ENCODE measurements around the gene BMPER.
"Not testable (repeated sequence)": the region's sequence is repeated elsewhere in the genome, so short reads cannot be mapped to it uniquely, and the experiment has no call there.

Gene BMPER

DNA sequence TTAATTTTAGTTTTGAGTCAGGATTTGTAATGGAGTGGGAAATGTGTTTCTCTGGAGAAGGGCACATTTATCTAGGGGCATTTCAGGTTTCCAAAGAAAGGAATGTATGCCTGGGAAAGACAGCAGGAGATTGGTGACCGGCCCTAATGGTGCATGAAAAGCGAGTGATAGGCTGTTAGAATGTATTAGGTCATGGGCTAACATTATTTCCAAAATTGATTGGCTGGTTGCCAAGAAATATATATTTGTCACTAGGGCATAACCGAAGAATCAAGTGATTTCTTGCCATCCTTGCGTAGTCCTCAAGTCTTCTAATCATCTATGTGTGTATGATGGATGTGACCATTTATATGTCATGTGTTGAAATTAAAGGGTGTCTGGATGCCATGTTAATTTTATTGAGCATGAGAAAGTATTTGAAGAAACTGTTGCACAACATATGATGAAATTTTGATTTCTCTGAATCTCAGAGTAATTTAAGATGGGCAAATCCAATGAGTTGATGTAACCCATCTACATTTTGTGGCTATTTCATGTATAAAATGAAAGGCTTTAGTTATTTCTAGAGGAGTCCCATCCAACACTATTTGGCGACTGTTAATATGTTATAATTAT, 248.4 kb downstream of the BMPER start:
- no peak for FAIRE-seq

DNA sequence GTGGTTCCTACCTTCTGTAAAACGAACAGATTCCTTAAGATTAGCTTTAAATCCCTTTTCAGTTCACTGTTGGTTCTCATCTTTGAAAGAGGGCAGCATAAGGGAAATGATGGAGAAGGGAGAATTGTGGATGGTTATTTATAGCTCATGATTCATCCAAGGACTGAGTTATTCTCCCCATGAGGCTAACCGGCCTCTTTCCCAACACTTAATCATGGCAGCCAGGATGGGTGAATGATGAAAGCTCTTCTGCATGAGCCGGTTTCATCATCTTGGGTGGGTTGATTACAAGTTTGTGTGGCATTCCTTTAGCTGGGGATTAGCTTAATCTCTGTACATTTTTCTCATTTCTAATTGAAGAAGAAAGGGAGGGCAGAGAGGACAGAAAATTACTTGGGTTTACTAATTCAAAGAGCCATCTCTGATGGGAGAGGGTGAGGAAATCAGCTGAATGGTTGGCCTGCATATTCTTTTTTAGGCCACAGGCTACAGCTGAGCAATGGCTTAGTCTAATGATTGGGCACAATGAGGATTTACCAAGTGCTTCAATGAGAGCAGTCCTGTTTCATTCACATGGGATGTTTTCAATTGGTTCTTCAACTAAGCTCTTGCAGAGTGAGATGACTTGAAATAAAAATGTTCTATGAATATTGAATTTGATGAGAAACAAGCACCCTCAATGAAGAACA, 250.0 kb downstream of the BMPER start:
- no peak for FAIRE-seq

DNA sequence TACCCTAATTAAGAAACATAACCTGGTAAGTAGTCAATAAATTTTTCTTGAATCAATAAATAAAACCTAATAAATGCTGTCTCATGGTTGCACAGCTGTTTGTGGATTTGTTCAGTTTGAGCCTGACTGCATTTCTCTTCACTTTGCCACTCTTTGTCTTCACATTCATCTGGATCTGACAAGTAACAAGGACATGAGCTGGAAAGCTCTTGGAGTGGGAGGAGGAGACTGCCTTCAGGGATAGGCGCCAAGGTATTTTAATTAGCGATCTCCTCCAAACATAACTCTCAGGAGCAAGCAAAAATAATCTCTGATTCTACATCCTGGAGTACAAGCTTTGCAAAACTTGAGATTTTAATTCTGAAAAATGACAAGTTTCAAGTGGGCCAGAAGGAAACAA, 251.0 kb downstream of the BMPER start:
- FAIRE-seq: no peak

DNA sequence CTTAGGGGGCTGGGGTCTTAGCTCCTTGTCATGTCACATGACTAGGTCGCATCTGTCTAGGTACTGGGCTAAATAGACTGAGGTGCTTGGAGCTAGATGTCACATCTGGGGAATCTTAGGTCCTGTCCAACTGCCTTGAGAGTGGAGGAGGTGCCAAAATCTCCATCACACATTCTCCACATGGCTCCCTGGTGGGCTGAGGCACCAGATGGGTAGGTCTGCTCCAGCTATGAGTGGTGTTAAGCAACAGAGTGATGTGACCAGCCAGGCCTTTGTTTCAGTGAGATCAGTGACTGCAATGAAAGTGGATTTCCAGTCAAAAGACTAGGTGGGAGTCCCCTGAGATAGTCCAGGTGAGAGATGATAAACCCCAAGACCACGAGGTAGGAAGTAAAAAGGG, 251.8 kb downstream of the BMPER start:
- FAIRE-seq: no peak

DNA sequence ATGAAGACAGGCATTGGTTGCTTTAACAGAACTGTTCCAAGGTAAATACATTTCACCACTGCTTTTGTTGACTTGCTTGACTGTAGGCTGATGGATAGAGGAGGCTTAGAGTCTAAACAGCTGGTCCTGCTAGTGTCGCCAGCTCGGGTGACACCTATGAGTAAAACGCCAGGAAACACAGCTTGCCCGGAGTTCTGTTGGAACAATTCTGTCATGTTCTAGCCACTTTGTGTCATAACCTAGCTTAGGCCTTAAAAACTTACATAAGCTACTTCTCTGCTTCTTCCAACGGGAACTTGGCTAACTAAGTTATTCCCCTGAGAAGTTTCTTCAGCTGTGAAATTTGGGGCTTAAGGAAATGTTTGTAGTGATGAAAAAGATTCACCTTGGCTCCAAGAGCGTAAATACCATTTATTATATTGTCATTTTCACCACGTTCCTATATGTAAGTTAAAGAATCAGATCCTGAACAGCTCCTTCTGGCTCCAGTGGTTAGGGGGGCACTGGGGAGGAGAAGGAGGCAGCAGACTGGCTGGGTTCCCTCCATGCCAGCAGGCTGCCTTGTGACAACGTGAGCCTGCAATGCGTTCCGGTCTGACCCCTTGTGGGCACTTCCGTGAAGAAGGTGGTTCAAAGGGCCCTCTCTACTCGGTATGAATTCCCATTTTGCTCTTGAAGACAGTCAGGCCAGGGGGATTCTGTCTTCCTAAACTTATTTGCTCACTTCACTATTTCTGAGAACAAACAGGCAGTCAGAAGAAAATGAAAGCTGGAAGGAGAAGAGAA, 253.2 kb downstream of the BMPER start:
- no peak for FAIRE-seq

DNA sequence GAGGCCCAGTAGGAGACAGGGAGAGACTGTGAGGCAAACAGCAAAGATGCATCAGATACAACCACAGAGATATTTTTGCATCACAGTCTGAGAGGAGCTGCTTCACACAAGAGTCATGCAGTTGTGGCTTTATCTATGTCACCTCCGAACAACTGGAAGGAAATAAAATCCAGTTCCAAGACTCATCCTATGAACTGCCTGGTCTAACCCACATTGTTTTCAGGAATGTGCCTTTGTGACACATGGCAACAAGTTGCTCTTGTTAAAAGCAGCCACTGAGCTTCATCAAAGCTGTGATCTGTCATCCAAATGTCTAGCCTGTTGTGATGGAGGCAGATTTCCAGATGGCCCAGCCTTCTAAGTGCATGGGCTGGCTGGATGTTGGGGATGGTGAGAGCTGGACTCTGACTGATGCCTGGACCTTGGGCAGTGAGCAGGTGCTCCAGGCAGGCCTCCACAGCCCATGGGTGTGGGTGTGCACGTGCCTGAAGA, 255.0 kb downstream of the BMPER start:
- FAIRE-seq: no peak

DNA sequence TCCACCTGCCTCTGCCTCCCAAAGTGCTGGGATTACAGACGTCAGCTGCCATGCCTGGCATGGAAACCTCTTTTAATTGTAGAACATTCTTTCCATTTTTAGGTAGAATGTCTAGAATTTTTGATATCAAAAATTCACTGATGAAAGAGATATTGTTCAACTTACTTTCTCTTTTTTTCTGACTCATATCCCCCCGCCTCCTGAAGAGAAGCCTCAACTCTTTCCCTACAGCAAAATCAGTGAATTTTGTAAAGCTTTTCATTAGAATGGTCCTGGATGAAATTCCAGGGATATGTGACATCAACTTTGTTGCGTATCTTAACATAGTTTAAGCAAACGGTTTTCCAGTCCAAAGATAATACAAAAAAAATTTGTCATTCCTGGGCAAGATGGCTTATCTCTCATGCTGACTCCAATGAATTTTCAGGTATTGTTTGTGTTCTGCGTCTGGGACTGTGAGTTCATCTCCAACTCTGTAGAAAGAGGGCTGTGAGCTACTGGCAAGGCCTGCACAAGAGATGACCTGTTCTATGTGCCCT, 256.8 kb downstream of the BMPER start:
- FAIRE-seq: no peak

DNA sequence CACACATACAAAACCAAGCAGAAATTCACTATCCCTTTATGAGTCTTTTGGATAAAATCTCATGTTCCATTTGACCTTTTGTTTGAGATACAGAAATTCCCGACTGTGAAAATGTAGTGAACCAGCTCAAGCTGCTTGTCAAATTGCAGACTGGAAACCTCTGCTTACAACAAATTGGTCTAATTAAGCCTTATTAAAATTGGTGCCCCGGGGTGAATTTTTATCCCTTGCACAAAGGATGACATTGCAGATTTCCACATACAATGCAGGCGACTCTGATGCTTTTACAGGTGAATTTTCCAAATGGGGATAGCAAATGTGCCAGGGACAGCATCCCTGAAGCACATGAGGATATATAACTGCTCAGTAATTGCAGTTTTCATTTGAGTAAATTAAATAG, 257.3 kb downstream of the BMPER start:
- no peak for FAIRE-seq

DNA sequence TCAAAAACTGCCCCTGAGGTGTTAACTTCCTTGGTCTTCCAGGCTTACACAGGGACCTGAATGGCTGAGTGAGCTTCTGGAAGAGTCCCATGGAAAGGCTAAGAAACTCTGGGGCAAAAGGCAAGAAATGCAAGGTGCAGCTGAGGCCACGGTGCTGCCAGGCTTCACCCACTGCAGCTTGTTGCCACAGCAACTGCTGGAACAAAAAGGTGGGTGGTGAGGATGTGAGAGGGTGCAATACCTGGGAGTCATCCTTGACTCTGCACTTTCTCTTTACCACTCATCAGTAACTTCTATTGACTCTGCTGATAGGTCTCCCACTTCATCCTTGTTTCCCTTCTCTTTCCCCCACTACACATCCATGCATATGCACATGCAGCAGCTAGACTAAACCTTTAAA, 258.6 kb downstream of the BMPER start:
- FAIRE-seq: no peak

DNA sequence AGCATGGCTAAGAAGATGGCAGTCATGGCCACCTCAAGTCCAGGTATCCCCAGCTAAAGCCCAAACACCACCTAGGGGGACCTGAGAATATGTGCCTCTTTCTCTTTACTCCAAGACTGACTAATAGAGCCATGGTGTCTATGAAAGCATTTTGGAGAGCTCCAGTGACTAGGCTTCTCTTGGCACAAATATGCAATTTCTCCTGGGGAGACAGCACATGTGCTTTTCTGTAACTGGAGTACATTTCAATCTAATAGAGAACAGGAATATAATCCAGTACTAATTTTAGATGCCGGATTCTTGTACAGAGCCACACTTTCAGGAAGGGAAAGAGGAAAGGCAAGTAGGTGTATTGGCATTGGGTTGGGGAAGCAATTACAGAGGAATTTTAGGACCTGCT, 260.1 kb downstream of the BMPER start:
- FAIRE-seq: no peak

DNA sequence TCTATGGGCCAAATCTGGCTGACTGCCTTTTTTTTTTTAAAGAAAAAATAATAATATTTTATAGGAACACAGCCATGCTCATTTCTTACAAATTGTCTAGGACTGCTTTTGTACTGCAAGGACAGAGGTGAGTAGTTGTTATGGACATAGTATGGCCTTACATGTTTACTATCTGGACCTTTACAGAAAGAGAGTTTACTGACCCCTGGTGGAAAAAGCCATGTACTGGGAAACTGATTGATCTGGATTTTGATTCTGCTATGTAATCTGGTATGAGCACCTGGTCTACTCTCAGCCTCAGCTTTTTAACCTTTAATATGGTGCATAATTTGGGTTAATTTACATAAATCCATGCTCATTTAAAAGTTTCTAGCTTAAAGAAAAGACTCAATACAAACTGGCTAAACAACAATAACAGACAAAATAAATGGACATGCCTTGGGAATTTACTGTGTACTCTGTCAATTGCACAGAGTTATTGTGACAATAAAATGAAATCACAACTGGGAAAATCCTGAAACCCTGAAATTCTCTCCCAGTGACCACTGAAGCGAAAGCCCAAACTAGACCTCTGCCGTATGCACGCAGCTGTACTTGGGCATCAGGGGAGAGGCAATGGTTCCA, 260.7 kb downstream of the BMPER start:
- no peak for FAIRE-seq

DNA sequence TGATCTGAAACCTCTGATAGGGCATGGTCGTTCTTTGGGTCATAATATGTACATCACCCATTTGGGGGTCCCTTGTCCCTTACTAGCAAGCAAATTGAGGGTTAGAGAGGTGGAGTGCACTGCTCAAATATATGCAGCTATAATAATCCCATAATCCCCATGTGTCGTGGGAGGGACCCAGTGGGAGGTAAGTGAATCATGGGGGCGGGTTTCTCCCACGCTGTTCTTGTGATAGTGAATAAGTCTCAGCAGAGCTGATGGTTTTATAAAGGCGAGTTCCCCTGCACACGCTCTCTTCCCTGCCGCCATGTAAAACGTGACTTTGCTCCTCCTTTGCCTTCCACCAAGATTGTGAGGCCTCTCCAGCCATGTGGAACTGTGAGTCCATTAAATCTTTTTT, 262.7 kb downstream of the BMPER start:
- no peak for FAIRE-seq

DNA sequence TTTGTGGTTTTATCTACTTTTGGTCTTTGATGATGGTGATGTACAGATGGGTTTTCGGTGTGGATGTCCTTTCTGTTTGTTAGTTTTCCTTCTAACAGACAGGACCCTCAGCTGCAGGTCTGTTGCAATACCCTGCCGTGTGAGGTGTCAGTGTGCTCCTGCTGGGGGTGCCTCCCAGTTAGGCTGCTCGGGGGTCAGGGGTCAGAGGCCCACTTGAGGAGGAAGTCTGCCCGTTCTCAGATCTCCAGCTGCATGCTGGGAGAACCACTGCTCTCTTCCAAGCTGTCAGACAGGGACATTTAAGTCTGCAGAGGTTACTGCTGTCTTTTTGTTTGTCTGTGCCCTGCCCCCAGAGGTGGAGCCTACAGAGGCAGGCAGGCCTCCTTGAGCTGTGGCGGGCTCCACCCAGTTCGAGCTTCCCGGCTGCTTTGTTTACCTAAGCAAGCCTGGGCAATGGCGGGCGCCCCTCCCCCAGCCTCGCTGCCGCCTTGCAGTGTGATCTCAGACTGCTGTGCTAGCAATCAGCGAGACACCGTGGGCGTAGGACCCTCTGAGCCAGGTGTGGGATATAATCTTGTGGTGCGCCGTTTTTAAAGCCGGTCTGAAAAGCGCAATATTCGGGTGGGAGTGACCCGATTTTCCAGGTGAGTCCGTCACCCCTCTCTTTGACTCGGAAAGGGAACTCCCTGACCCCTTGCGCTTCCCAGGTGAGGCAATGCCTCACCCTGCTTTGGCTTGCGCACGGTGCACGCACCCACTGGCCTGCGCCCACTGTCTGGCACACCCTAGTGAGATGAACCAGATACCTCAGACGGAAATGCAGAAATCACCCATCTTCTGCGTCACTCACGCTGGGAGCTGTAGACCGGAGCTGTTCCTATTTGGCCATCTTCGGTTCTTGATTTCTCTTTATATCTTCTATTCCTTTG, 269.6 kb downstream of the BMPER start:
- FAIRE-seq: not testable (repeated sequence)

DNA sequence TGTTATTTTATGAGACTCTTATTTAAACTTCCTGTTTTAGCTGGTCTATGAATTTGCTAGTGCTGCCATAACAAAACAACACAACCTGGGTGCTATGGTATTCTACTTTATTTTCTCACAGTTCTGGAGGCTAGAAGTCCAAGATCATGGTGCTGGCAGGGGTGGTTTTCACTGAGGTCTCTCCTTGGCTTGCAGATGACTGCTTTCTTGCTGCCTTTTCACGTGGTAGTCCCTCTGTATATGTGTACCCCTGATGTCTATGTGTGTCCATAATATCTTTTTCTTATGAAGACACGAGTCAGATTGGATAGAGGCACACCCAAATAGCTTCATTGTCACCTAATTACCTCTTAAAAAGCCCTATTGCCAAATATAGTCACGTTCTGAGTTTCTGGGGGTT, 270.5 kb downstream of the BMPER start:
- FAIRE-seq: no peak

DNA sequence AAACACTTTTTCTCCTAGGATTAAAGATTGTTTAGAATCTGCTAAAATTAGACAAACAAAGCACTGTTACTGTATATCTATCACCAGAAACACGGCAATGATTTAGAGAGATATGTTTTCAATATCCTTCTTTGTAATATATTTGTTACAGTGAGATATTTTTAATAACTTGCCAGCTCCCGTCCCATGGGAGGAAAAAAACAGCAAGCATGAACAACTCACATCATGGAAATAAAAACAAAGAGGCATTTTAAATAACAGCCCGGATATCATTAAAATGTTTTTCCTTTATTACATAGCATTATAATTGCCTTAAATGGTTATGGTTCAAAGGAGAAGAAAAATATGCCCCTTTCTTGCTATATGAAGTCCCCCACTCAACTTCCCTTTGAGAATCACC, 272.1 kb downstream of the BMPER start:
- no peak for FAIRE-seq

DNA sequence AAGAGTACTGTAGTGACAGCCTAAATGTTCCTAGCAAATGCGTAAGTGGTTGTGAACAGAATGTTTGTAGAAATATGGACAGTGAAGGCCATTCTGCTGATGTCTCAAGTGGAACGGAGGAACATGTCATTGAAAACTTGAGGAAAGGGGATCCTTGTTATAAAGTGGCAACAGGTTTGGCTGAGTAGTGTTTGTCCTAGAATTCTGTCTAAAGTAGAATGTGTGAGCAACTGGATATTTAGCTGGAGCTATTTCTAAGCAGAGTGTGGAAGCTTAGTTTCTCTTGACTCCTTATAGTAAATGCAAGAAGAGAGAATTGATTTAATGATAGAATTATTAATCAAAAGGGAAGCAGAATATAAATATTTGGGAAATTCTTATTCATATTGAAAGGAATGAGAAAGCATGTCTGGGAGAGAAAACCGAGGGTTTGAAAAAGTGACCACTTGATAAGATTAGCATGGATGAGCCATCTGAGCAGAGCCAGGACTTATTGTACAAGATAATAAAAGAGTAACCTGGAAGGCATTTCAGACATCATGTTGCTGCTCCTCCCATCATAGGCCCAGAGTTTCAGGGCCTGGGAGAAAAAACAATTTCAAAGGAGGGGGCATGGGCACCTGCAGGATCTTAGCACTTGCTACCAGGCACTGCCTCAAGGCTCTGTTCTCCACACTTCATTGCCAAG, 276.1 kb downstream of the BMPER start:
- no peak for FAIRE-seq

DNA sequence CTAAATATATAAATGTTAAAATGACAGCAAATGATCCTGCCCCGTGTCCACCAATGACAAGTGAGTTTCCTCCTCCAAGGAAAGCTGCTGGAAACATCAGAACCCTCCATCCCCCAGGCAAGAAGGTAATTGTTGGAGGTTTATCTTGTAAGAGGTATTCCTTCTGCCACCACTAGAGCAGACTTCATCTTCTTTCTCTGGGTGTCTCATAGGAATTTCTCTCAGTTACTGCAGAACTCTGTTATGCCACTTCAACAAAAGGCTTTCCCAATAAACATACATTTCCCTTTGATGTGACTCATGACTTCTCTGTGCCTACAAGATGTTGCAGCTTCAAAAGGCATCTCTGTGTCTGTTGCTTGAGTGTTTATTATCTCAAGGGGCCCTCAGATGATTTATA, 279.1 kb downstream of the BMPER start:
- FAIRE-seq: no peak

DNA sequence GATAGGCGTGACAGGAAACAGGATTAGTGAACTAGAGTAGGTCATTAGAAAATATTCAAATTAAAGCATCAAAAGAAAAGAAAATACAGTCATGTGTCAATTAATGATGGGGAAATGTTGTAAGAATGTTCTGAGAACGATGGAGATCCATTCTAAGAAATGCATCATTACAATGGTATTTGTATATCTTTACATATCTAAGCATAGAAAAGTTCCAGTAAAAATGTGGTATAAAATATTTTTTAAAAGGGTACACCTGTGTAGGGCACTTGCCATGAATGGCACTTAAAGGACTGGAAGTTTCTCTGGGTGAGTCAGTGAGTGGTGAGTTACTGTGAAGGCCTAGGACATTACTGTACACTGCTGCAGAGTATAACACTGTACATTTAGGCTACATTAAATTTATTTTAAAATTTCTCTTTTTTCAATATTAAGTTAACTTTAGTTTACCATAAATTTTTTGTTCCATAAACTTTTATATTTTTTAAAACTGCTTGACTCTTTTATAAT, 282.5 kb downstream of the BMPER start:
- peak; percentile 61 for FAIRE-seq

DNA sequence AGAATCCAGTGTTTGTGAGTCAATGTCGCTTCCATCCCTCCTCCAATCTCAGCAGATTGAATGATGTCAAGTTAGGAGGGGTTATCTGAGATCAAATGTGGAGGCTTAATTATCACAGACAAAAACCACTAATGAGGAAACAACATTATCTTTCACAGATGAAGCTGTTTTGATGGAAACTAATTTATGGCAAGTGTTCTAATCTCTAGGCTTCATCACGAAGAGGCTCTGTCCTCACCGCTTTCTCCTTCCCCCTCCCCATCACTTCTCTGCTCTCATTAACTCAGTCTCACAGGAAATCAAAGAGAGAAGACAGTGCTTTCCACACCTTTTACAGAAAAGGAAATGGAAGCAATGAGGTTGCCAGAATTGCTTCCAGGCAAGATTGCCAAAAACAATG, 283.7 kb downstream of the BMPER start:
- no peak for FAIRE-seq

DNA sequence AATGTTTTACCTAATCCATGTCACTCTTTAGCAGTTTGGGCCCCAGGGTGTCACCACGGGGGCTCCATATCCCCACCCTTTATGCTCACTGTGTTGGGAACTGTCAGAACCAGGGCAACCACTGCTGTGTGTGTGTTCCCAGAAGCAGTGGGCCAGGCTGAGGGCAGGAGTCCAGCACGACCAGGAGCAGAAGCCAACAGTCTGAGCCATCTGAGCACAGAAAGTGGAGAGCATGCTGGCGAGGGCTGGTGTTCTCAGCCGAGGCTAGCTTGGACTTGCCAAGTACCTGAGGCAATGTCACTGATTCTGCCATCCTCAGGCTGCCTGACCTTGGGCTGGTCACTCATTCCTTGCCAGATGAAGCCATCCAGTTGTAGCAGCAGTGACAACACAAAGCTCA, 285.0 kb downstream of the BMPER start:
- FAIRE-seq: no peak

DNA sequence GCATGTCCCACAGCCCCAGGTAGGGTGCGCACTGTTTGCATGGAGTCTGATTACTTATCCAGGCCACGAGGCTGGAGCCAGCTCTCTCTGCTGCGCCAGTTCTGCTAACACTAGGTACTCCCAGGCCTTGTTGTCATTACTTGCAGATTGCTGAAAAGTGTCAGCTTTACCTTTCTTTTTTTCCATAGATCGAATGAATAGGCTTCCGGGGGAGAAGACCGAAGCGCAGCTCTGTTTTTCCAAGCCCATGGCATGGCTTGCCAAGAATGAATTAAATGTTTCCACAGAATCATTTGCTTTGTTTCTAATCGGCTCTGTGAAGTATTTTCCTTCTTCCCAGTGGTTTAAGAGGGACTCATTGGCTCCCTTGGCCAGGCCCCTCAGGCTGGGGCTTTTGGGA, 285.8 kb downstream of the BMPER start:
- no peak for FAIRE-seq

Data from colon (tissue), 2 donors.